ENCODE results near the gene NCKAP5.

- TF ChIP-seq EZH2 (IDR thresholded peaks at IDR 0.05; ENCODE audit: low read length, unreplicated experiment) = no peak
- TF ChIP-seq CTCF (conservative IDR thresholded peaks at IDR 0.05; ENCODE audit: low read depth, low read length) = no peak
Measured at GRCh38 chr2:133360882-133361281, 207.4 kb downstream of the NCKAP5 start.

Data from PC-3 (cell line).